Type B pancreatic cell (in vitro differentiated cells): ENCODE measurements around the gene SPEG. TPM values are rescaled to one million over a fixed set of nuclear protein-coding genes. Genes with fewer than 3 reads are reported as not detected.
A peak's percentile ranks its signal among the peaks of the same experiment; 100 is the strongest.

Source experiments
- DNase-seq: peaks from one replicate; pipeline ENCODE4 v3.0.0; 2021; ENCODE audit warnings: mixed read lengths; ENCODE audit not compliant: unreplicated experiment; ENCODE audit errors: extremely low spot score
- H3K27ac Mint-ChIP-seq: 2 replicates; pipeline ENCODE4 v1.8.0; 2021; ENCODE audit warnings: mild to moderate bottlenecking, mixed read lengths
- H3K27me3 Mint-ChIP-seq: 2 replicates; pipeline ENCODE4 v1.8.0; 2021; ENCODE audit warnings: mixed read lengths
- H3K36me3 Mint-ChIP-seq: 2 replicates; pipeline ENCODE4 v1.8.0; 2021; ENCODE audit warnings: mixed read lengths
- H3K4me1 Mint-ChIP-seq: one replicate; pipeline ENCODE4 v1.8.0; 2021; ENCODE audit warnings: mixed read lengths; ENCODE audit not compliant: unreplicated experiment
- H3K4me3 Mint-ChIP-seq: 2 replicates; pipeline ENCODE4 v1.8.0; 2021; ENCODE audit warnings: mild to moderate bottlenecking, mixed read lengths
- H3K9me3 Mint-ChIP-seq: 2 replicates; pipeline ENCODE4 v1.8.0; 2021; ENCODE audit warnings: mixed read lengths
- CTCF ChIP-seq: fragments of 200-600 bp; sonication (generic); conservative IDR thresholded peaks from 2 replicates; pipeline ENCODE4 v1.5.0; 2021; ENCODE audit warnings: antibody characterized with exemption, mild to moderate bottlenecking
- total RNA-seq: library from RNA; stranded (reverse); gene quantifications from 2 replicates; pipeline ENCODE4 v1.2.1, GENCODE V29; 2021; ENCODE audit warnings: low replicate concordance

SPEG gene
- total RNA-seq, 1 donor from 2014 or later = 49.4 TPM

- no peak overlapping the region for H3K27ac Mint-ChIP-seq
- no peak overlapping the region for H3K4me3 Mint-ChIP-seq
- H3K27me3 Mint-ChIP-seq = peaks cover 33% of the 10 kb centered on the region
- peaks cover 19% of the 10 kb centered on the region for H3K4me1 Mint-ChIP-seq
- H3K36me3 Mint-ChIP-seq = peaks cover under 1% of the 10 kb centered on the region
- H3K9me3 Mint-ChIP-seq = no peaks in the 10 kb centered on the region
- no peak for DNase-seq
- no peak for TF ChIP-seq CTCF
Measured at GRCh38 chr2:219444566-219445091, 10.0 kb downstream of the SPEG start.

GRCh38 chr2:219445220-219445640 is 10.6 kb downstream of the SPEG start:
- H3K27me3 Mint-ChIP-seq = peaks cover 35% of the 10 kb centered on the region
- no peak for TF ChIP-seq CTCF
- H3K4me1 Mint-ChIP-seq = peaks cover 19% of the 10 kb centered on the region
- no peak for DNase-seq
- peaks cover 6% of the 10 kb centered on the region for H3K36me3 Mint-ChIP-seq
- no peaks in the 10 kb centered on the region for H3K9me3 Mint-ChIP-seq
- peak overlapping the region; percentile 41 for H3K27ac Mint-ChIP-seq
- H3K4me3 Mint-ChIP-seq = no peak overlapping the region

GRCh38 chr2:219446101-219446504 is 11.5 kb downstream of the SPEG start:
- TF ChIP-seq CTCF = no peak
- Mint-ChIP-seq H3K9me3 (no peaks in the 10 kb centered on the region), H3K27ac (no peak overlapping the region), H3K4me1 (peaks cover 13% of the 10 kb centered on the region), H3K36me3 (peaks cover 6% of the 10 kb centered on the region), H3K27me3 (peaks cover 35% of the 10 kb centered on the region), H3K4me3 (peak overlapping the region; percentile 54)
- DNase-seq = no peak

GRCh38 chr2:219446689-219447088 is 12.0 kb downstream of the SPEG start:
- Mint-ChIP-seq H3K27me3 (peaks cover 31% of the 10 kb centered on the region), H3K4me3 (no peak overlapping the region), H3K27ac (no peak overlapping the region), H3K9me3 (no peaks in the 10 kb centered on the region), H3K36me3 (peaks cover 6% of the 10 kb centered on the region), H3K4me1 (peaks cover 9% of the 10 kb centered on the region)
- no peak for TF ChIP-seq CTCF
- no peak for DNase-seq

- no peak overlapping the region for H3K4me3 Mint-ChIP-seq
- peaks cover 32% of the 10 kb centered on the region for H3K27me3 Mint-ChIP-seq
- H3K4me1 Mint-ChIP-seq = peaks cover 9% of the 10 kb centered on the region
- H3K9me3 Mint-ChIP-seq = no peaks in the 10 kb centered on the region
- peaks cover 6% of the 10 kb centered on the region for H3K36me3 Mint-ChIP-seq
- H3K27ac Mint-ChIP-seq = no peak overlapping the region
- no peak for TF ChIP-seq CTCF
- DNase-seq = no peak
Measured at GRCh38 chr2:219447242-219448098, 12.8 kb downstream of the SPEG start.
